Medulla oblongata (tissue), 1 donor: Measurements from ENCODE around the gene ITGA2B.
A peak's percentile ranks its signal among the peaks of the same experiment; 100 is the strongest.
"Not testable (repeated sequence)": the region's sequence is repeated elsewhere in the genome, so short reads cannot be mapped to it uniquely, and the experiment has no call there.

Experiments
- DNase-seq: peaks from one replicate; pipeline ENCODE4 v3.0.0-alpha.2; 2015; ENCODE audit errors: extremely low spot score

ITGA2B gene

GRCh38 chr17:44351961-44352827, 37.3 kb downstream of the ITGA2B start:
- DNase-seq, result no peak

GRCh38 chr17:44351464-44351863, 38.0 kb downstream of the ITGA2B start:
- DNase-seq, result no peak

- peak; percentile 63 for DNase-seq
Measured at GRCh38 chr17:44350733-44351226, 38.7 kb downstream of the ITGA2B start.

- DNase-seq, result no peak
Measured at GRCh38 chr17:44349553-44350070, 39.8 kb downstream of the ITGA2B start.

GRCh38 chr17:44348988-44349364, 40.5 kb downstream of the ITGA2B start:
- DNase-seq, result no peak

GRCh38 chr17:44348234-44348987, 41.0 kb downstream of the ITGA2B start:
- peak; percentile 88 for DNase-seq

GRCh38 chr17:44347206-44348055, 42.0 kb downstream of the ITGA2B start:
- not testable (repeated sequence) for DNase-seq

- no peak for DNase-seq
Measured at GRCh38 chr17:44346064-44346844, 43.2 kb downstream of the ITGA2B start.

- DNase-seq, result peak; percentile 82
Measured at GRCh38 chr17:44345454-44346026, 43.9 kb downstream of the ITGA2B start.

- DNase-seq, result peak; percentile 100
Measured at GRCh38 chr17:44344939-44345453, 44.5 kb downstream of the ITGA2B start, which contains the start of gene GRN. TSS of gene GRN (plus strand) at chr17:44345302. CDS start at chr17:44349165, 3,863 bp downstream.

- no peak for DNase-seq
Measured at GRCh38 chr17:44343510-44344209, 45.8 kb downstream of the ITGA2B start.

GRCh38 chr17:44340553-44340952, 48.9 kb downstream of the ITGA2B start:
- DNase-seq, result not testable (repeated sequence)

GRCh38 chr17:44338702-44339101, 50.7 kb downstream of the ITGA2B start:
- DNase-seq, result no peak

GRCh38 chr17:44335968-44336367, 53.5 kb downstream of the ITGA2B start:
- DNase-seq, result no peak

- DNase-seq, result no peak
Measured at GRCh38 chr17:44335564-44335963, 53.9 kb downstream of the ITGA2B start.

- DNase-seq, result no peak
Measured at GRCh38 chr17:44334727-44335126, 54.7 kb downstream of the ITGA2B start.

- no peak for DNase-seq
Measured at GRCh38 chr17:44334315-44334714, 55.1 kb downstream of the ITGA2B start.

GRCh38 chr17:44333371-44333770, 56.1 kb downstream of the ITGA2B start:
- DNase-seq, result no peak

- DNase-seq, result peak; percentile 93
Measured at GRCh38 chr17:44331249-44331760, 58.1 kb downstream of the ITGA2B start.
